ENCODE measurements around the gene KAT8. TPM values are rescaled to one million over a fixed set of nuclear protein-coding genes. Genes with fewer than 3 reads are reported as not detected.
"Not testable (repeated sequence)": the region's sequence is repeated elsewhere in the genome, so short reads cannot be mapped to it uniquely, and the experiment has no call there.

The KAT8 gene
- total RNA-seq, 3 donors from 2014 or later: 61.1 to 83.1 (median 69.6) TPM

DNA sequence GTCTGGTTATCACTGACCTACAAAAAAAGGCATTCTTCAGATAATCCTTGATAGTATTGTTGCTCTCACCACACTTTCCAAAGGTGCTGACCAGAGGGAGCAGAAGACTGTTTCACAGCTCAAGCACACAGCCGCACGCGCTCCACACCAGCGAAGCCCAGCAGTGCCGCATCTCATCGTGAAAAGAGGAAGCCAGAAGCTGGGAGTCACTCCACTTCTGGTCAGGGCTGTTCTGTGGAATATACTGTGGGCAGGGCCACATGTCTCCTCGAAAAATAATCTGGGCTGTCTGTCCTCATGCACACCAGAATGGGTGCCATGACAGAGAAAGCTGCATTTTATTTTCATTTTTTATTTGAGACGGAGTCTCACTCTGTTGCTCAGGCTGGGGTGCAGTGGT, 39.7 kb downstream of the KAT8 start:
- no peaks in the 10 kb centered on the region for H3K9me3 ChIP-seq
- intact Hi-C loops (cut with DNase I, micrococcal nuclease): no loop called here
- ATAC-seq: peak; percentile 49
- no peaks in the 10 kb centered on the region for H3K4me1 ChIP-seq (ENCODE audit: low read depth)
- no peak overlapping the region for H3K4me3 ChIP-seq
- no peak for TF ChIP-seq CTCF (IDR thresholded peaks at IDR 0.05)
- DNase-seq: no peak
- H3K36me3 ChIP-seq (ENCODE audit: low read depth): no peaks in the 10 kb centered on the region

GRCh38 chr16:31167315-31167714, 49.9 kb downstream of the KAT8 start:
- no peak for DNase-seq
- intact Hi-C loops (cut with DNase I, micrococcal nuclease): no loop called here

DNA sequence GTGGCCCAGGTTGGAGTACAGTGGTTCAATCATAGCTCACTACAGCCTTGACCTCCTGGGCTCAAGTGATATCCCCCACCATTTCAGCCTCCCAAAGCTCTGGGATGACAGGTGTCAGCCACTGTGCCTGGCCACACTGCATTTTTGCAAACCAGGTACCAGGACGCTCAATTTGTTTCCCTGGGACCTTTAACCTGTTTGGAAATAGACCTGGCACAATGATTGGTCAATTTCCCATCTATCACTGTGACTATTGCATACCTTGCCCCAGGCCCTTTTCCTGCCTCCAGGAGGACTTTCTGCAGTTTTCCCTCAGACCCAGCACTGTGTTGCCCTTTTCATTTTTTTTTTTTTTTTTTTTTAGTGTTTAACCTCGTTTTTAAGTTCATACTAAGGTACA, 51.4 kb downstream of the KAT8 start:
- DNase-seq: no peak
- intact Hi-C loops (cut with DNase I, micrococcal nuclease): no loop called here
- H3K36me3 ChIP-seq (ENCODE audit: low read depth): no peaks in the 10 kb centered on the region
- no peak overlapping the region for H3K4me3 ChIP-seq
- no peaks in the 10 kb centered on the region for H3K4me1 ChIP-seq (ENCODE audit: low read depth)
- ATAC-seq: no peak
- no peak for TF ChIP-seq CTCF (IDR thresholded peaks at IDR 0.05)
- no peaks in the 10 kb centered on the region for H3K9me3 ChIP-seq

More at GRCh38 chr16:31167315-31167714, 49.9 kb downstream of the KAT8 start:
- no peak for TF ChIP-seq CTCF (IDR thresholded peaks at IDR 0.05)
- Histone ChIP-seq H3K4me3 (no peak overlapping the region), H3K4me1 (ENCODE audit: low read depth) (no peaks in the 10 kb centered on the region), H3K9me3 (no peaks in the 10 kb centered on the region), H3K36me3 (ENCODE audit: low read depth) (no peaks in the 10 kb centered on the region)
- ATAC-seq: no peak

DNA sequence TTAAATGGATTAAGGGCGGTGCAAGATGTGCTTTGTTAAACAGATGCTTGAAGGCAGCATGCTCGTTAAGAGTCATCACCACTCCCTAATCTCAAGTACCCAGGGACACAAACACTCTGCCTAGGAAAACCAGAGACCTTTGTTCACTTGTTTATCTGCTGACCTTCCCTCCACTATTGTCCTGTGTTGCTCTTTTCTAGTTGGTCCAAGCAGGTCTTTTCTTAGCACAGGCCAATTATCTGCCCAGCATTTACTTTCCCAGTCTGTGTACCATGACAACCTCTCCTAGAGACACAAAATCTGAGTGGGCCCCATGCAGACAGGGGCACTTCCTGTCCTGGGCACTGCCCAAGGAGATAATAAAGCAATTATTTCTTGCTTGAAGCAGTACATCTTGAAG, 52.6 kb downstream of the KAT8 start:
- peak; percentile 30 for ATAC-seq
- H3K4me1 ChIP-seq (ENCODE audit: low read depth); H3K36me3 ChIP-seq (ENCODE audit: low read depth); H3K4me3 ChIP-seq; intact Hi-C loops (cut with DNase I, micrococcal nuclease); H3K9me3 ChIP-seq; DNase-seq: not testable (repeated sequence)

GRCh38 chr16:31177136-31177535, 59.7 kb downstream of the KAT8 start:
- intact Hi-C loops (cut with DNase I, micrococcal nuclease): no loop called here
- no peak for TF ChIP-seq CTCF (IDR thresholded peaks at IDR 0.05)
- H3K4me3 ChIP-seq: no peak overlapping the region
- ATAC-seq (no peak), DNase-seq (peak in 1 of 3 donors; percentile 14)
- no peaks in the 10 kb centered on the region for H3K36me3 ChIP-seq (ENCODE audit: low read depth)
- H3K9me3 ChIP-seq: no peaks in the 10 kb centered on the region
- peaks cover 18% of the 10 kb centered on the region for H3K4me1 ChIP-seq (ENCODE audit: low read depth)

- Histone ChIP-seq H3K9me3 (no peaks in the 10 kb centered on the region), H3K36me3 (ENCODE audit: low read depth) (no peaks in the 10 kb centered on the region), H3K4me3 (peak overlapping the region; percentile 40), H3K4me1 (ENCODE audit: low read depth) (peaks cover 24% of the 10 kb centered on the region)
- DNase-seq: no peak
- ATAC-seq: peak; percentile 3
- intact Hi-C loops (cut with DNase I, micrococcal nuclease): no loop called here
- TF ChIP-seq CTCF (IDR thresholded peaks at IDR 0.05): no peak
Measured at GRCh38 chr16:31179219-31179746, 61.8 kb downstream of the KAT8 start.
